Fibroblast of pulmonary artery (primary cell): Measurements from ENCODE around the gene PKDCC.

Experiments used
- DNase-seq: peaks from one replicate; pipeline ENCODE4 v3.0.0-alpha.2; 2010; ENCODE audit warnings: low read depth
- H3K4me3 ChIP-seq: replicated peaks from 2 replicates; pipeline ENCODE4 v1.5.1; 2011; ENCODE audit warnings: low read depth, mild to moderate bottlenecking, control low read depth, low read length, moderate library complexity
- TF ChIP-seq, protein P1 (sequence below): IDR thresholded peaks from 2 replicates; pipeline ENCODE4 v1.5.1; 2011; ENCODE audit warnings: mild to moderate bottlenecking, control low read depth, low read length, inconsistent platforms; ENCODE audit errors: missing control alignments

PKDCC gene

GRCh38 chr2:42101206-42102023 is 53.6 kb downstream of the PKDCC start:
- DNase-seq = peak; percentile 77
- H3K4me3 ChIP-seq = no peak overlapping the region
- TF ChIP-seq, protein P1, sequence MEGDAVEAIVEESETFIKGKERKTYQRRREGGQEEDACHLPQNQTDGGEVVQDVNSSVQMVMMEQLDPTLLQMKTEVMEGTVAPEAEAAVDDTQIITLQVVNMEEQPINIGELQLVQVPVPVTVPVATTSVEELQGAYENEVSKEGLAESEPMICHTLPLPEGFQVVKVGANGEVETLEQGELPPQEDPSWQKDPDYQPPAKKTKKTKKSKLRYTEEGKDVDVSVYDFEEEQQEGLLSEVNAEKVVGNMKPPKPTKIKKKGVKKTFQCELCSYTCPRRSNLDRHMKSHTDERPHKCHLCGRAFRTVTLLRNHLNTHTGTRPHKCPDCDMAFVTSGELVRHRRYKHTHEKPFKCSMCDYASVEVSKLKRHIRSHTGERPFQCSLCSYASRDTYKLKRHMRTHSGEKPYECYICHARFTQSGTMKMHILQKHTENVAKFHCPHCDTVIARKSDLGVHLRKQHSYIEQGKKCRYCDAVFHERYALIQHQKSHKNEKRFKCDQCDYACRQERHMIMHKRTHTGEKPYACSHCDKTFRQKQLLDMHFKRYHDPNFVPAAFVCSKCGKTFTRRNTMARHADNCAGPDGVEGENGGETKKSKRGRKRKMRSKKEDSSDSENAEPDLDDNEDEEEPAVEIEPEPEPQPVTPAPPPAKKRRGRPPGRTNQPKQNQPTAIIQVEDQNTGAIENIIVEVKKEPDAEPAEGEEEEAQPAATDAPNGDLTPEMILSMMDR = no peak

DNA sequence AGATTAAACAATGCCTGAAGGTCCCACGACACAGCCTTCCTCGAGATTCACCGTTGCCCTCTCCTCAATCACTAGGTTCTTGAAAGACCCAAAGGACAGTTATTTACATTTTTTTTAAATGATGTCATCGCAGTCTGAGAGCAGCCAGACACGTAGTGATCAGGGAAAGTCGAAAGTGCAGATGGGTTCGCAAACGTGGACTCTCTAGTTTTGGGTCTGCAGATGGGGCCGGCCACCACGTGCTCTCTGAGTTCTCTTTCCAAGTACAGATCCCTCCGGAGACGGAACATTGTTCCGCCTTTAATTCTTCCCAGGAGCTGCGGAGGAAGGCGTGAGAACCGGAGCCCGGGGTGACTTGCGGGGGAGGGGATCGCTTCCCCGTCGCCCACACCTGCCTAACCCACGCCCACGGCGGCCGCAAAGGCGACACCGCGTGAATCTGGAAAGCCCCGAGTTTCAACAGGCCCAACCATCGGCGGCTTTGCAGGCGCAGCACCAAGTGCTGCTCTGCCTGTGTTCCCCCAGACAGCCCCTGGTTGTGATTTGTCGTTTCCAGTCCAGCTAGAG is 54.3 kb downstream of the PKDCC start:
- H3K4me3 ChIP-seq = no peak overlapping the region

GRCh38 chr2:42102591-42103450 is 55.0 kb downstream of the PKDCC start:
- DNase-seq = no peak
- TF ChIP-seq, protein P1 = no peak
- no peak overlapping the region for H3K4me3 ChIP-seq

More for the DNA sequence above, 54.3 kb downstream of the PKDCC start:
- TF ChIP-seq, protein P1 = no peak
- DNase-seq = peak; percentile 77

DNA sequence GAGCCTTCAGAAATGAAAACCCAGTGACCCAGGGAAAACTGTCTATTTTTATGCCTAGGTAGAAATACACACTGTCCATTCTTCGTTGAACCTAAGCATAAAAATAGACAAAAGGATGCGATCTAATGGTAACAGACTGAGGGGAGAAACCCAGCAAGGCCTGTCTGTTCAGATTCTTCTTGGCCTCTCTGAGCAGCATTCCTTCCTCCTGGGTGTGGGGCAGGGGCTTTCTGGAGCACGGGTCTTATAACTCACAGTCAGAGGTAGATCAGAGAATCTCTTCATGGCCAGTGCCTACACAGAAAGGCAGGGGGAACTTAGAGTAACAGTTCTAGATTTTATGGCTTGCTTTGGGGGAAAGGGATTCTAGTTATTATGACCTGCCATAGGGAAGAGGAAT is 56.0 kb downstream of the PKDCC start:
- H3K4me3 ChIP-seq = no peak overlapping the region
- no peak for DNase-seq
- TF ChIP-seq, protein P1 = no peak

DNA sequence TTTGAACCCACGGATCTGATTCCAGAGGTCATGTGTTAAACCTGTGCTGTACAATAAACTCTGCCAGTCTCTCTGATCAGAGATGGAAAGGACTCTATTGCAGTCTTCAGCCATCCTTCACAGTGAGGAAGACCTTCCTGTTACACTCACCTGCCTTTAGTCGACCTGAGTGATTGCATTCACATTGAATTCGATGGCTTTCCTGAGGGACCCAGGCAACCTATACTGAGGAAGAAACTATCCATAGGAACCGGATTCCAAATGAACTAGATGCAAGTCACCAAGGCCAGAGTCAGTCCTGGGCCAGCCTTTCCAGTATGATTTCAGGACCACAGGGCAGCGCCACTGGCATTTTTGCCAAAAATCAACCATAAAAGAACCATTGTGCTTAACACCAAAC is 56.8 kb downstream of the PKDCC start:
- no peak overlapping the region for H3K4me3 ChIP-seq
- TF ChIP-seq, protein P1 = no peak
- no peak for DNase-seq

DNA sequence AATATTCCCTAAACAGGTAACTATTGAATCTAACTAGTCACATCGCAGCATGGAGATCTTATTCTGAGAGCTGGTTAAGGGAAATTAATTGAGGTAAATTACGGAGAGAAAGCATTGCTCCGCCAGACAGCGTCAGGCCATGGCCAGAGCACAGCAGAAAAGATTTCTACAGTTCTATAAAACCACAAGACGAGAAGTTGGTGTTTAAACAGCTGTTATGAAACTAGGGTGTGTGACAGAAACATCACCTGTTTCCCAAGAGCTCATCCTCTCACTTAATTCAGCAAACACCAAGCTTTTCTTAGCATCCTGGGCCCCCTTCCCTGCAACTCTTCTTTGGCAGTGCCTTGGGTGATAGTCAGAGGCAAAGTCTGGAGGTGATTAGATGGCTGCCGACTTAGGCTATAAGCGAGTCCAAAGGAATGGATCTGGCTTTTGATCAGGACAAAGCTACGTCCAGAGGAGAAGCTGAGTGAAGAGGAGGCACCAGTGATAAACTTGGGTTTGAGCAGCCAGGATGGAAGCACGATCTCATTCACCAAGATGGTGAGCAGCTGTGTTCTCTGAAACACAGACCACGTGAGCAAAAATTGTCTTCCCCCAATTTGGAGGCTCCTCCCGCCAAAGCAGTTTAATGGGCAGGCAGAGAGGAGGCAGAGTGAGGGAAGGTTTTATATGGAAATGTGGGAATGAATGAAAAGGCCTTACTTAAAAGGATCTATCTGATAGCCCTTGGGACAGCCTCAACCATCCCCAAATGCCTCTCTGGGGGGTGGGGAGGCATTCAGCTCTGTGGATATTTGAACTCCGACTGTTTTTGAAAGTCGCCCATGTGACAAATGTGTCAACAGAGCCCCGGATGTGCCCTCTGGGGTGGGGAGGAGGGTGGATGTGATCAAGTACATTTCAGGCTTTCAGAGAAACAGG is 57.8 kb downstream of the PKDCC start:
- H3K4me3 ChIP-seq = no peak overlapping the region
- DNase-seq = peak; percentile 39
- TF ChIP-seq, protein P1 = no peak
